GM18519 (cell line): Measurements from ENCODE around the gene PBRM1.

ENCODE experiments used
- ATAC-seq: cut with Tn5 transposase; IDR thresholded peaks from one replicate; pipeline ENCODE4 v1.9.1; 2021; ENCODE audit warnings: mild to moderate bottlenecking, moderate library complexity; ENCODE audit not compliant: unreplicated experiment, low FRiP score

PBRM1 gene

DNA sequence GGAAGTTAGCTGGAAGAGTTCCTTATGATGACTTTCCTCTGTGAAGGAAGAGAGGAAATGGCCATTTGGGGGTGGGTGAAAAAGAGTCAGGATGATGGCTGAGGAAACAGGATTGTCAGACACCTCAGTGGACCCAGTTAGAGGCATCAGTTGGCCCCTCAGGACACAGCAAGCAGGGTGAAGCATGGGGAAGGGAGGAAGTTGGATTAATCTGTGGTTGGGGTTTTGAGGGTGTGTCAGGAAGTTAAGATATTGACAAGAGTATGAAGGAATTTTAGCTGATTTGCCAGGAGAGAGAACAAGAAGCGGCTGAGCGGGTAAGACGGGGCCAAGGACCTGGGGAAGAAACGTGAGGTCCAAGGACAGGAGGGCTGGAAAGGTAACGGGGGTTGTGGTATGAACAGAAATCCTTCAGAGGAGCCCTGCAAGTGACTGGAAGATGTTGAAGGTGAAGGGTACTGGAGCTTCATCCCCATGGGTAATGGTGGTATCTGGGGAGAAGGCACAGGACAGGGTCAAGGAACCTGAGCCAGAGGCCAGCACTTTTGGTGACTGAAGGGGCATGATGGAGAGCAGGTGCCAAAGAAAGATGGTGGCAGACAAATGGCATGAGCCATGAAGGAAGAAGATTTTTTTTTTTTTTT, 146.6 kb downstream of the PBRM1 start:
- ATAC-seq = no peak

DNA sequence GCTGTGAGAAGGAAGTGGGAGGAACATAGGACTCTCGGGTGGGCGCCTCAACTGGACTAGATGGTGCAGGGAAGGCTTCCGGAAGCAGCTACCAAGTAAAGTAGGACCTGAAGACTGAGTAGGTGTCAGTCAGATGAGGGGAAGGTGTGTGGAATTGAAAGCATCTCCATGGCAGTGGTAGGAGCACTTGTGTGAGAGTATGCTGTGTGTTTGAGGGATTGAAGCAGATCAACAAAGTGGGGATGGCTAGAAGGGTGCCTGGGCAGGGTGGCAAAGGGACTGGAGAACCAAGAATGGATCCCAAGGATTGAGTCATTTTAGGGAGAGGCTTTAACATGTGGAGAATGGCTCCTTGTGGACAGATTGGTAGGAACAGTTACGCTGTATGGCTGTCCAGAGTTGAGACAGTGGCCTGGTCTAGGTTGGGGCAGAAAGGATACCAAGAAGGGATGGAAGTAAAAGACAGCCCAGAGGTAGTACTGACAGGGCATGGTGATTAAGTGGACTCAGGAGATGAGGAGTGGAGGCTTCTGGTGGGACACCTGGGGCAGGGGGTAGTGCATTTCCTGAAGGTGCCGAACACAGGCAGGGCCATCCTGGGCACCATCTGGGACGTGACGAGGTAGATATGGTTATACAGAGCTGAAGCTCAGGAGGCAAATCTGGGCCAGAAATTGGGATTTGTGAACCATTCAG, 147.8 kb downstream of the PBRM1 start:
- ATAC-seq = no peak

DNA sequence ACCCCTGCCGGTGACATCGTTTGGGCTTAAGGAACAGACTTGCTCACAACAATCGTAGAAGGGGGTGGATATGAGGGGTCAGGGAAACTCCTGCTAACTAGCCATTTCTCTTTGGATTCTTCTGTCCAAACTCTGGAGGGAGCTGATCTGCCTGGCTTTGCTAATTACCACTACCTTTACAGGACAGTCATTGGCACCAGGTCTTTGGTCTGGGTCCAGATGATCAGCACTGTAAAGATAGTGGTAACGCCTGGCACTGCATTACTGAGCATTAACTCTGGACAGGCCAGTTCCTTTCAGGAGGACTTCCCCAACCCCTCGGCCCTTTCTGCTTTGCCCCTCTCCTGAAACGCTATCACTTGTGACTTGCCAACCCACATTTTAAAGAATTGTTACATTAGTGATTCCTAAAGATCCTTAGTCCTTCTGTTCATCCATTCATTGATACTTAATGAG, 148.5 kb downstream of the PBRM1 start:
- ATAC-seq = no peak

DNA sequence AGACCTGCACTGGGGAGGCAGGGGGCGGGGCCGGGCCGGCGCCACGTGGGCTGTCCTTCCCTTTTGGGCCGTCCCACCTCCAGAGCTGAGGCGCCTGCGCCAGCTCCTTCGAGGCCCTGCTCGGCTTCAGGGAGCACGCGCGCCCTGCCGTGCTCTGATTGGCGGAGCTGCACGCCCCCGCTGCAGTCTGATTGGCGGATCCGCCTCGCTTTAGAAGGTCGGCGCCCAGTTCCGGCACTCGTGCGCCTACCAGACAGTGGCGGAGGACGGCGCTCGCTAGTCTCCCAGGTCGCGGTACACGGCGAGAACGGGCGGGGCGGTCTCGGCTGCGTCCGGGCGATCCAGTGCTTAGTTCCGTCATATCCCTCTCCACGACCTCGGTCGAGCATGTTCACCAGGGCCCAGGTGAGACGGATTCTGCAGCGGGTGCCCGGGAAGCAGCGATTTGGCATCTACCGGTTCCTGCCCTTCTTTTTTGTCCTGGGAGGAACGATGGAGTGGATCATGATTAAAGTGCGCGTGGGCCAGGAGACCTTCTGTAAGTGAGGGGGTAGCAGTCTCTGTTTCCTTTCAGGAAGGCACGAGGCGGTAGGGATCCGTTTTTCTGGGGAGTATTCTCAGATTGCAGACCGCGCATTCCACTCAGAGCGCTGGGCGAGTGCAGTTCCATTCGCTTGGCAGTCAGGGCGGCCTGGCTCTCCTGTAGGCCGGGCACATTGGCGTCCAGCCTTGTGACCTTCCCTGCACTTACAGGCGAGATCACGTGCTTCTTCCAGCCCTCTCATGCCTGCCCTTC, 149.1 kb downstream of the PBRM1 start, which contains the start of gene UQCC5:
TSS of gene UQCC5 (plus strand) at position 237 of the 796 bp plus-strand sequence. CDS start at position 388, 151 bp downstream.
- ATAC-seq = peak; percentile 75

DNA sequence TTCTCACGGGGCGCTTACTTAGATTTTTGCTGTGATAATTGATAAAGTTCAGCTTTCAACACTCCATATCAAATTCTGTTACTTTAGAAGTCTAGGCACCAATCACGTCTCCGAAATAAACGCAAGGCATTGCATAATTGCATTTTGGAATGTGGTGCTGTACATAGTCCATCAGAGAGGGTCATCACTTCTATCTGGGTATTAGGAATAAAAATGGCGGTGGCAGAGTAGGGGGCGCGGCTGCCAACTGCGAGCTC, 149.7 kb downstream of the PBRM1 start:
- ATAC-seq = no peak

DNA sequence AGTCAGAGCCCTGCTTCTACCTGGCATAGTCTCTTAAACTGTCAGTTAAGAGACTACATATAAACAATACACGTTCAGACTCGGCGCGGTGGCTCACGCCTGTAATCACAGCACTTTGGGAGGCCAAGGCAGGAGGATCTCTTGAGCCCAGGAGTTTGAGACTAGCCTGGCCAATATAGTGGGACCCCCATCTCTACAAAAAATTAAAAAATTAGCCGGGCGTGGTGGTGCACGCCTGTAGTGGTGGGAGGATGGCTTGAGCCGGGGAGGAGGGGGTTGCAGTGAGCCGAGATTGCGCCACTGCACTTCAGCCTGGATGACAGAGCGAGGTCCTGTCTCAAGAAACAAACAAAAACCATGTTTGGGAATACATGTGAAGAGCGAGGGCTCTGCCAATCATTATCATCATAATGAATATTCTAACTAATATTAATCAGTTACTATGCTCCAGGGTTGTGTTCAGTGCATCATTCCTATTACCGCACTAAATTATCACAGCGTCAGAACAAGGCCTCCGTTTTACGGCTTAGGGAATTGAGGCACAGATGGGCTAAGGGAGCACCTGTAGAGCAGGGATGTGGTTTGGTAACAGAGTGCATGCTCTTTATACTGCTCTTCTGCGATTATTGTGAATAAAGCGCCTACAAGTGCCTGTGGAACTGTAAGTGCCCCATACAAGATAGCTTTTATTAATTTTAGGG, 150.2 kb downstream of the PBRM1 start:
- ATAC-seq = no peak

DNA sequence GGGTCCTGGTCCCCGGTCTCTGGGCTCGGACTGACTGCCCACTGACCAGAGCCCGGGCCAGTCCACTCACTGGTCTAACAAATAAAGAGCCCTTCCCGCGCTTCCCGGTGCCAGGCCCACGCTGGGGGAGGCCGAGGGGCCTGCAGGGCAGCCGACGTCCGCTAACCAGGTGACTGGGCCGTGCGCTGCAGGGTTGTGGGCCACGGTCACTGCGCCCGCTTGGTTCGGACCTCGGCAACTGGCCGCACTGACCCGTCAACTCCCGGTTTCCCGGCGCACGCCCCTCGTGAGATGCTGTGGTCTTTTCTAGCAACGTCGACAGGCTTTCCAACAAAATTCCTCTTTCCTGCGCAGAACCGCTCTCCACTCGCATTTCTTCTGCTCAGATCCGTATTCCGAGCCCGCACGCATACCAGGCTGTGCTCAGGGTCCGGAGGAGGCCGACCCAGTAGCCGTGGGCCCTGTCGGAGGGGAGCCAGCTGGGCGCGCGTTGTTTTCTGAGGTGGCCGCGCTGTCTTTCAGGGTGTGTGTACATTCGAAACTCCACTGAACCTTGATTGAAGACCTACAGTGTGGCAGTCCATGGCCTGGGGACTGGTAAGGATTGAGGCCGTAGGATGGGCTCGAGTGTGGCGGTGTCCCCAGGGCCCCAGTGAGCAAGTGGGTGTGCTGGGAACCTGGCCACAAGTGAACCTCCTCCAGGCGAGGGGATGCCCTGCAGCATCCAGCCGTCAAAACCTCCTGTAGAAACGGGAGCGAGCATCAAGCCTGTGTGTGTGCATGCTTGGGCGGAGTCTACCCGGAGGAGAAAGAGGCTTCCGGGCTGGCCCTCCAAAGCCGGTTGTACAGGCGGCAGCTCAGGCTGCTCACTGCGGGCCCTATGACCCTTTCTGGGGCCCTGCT, 151.2 kb downstream of the PBRM1 start:
- ATAC-seq = no peak

DNA sequence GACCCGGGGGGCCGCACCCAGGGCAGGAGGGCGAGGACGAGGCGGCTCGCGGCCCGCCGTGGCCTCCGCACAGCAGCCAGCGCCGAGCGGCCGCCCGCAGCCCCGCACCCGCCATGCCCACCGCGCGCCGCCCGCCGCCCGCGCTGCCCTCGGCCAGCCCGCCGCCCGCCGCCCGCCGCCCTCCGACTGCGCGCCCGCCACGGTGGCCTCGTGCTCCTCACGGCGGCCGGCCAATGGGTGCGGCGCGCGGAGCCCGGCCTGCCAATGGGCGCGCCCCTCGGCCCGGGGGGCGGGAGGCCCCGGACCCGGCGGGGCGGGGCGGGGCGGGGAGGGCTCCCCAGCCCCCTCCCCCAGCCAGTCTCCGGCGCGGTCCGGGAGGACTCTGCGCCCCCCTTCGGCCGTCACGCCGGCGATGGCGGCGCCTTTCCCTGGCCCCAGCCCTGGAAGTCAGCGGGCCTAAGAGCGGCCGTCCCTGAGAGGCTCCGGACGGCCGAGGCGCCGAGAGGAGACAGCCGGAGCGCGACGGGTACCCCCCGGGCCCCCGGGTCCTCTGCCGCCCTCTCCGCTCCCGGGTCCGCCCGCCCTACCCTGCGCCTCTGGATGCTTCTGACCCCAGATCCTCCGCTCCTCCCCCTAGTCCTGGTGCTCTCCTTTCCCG, 152.0 kb downstream of the PBRM1 start, which contains the start of gene NT5DC2:
TSS of gene NT5DC2 (minus strand) at position 235 of the 658 bp plus-strand sequence. CDS start at position 115, 120 bp downstream.
- no peak for ATAC-seq

DNA sequence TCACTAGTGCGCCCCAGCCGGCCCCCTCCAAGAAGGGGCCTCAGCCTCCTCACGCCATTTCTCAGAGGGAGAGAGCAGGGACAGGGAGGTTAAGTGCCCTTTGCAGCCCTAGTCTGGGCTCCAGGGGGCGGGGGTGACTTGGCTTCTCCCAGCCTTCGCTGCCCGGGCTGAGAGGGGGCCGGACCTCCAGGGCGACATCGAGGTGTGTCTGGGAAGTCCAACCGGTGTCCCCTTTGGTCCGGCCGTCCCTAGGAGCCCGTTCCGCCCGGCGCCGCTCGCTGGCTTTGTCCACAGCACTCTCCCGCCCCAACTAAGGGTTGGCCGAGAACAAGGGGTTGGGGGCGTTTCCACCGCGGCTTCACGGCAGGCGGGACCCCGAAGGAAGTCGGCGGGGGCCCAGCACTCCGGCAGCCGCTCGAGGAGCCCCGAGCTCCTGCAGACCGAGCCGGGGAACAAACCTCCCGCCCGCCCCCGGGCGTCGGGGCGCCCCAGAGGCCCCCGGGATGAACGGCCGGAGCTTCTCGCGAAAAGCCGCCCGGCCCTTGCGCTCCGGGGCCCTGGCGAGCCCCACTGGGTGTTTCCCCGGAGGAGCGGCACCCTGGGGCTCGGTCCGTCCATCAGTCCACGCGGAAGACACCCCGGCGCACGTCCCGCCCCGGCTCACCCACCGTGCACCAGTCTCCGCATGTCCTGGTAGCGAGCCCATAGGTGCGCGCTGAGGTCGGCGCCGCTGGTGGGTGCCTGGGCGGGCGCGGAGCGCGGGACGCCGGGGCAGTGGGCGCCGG, 152.7 kb downstream of the PBRM1 start:
- no peak for ATAC-seq

DNA sequence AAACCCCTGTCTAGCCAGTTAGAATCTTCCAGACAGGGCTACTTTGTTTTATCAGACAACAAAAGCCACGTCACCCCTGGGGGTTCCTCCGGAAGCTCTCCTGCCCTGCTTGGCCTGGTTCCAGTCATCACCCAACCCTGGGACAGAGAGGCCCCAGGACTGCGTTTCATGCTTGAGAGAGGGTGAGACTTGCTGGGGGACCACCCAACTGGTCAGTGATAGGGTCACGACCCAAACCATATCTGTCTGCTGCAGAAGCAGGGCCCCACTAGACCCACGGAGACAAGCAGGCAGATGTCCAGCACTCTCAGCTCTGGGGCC, 153.2 kb downstream of the PBRM1 start:
- no peak for ATAC-seq

DNA sequence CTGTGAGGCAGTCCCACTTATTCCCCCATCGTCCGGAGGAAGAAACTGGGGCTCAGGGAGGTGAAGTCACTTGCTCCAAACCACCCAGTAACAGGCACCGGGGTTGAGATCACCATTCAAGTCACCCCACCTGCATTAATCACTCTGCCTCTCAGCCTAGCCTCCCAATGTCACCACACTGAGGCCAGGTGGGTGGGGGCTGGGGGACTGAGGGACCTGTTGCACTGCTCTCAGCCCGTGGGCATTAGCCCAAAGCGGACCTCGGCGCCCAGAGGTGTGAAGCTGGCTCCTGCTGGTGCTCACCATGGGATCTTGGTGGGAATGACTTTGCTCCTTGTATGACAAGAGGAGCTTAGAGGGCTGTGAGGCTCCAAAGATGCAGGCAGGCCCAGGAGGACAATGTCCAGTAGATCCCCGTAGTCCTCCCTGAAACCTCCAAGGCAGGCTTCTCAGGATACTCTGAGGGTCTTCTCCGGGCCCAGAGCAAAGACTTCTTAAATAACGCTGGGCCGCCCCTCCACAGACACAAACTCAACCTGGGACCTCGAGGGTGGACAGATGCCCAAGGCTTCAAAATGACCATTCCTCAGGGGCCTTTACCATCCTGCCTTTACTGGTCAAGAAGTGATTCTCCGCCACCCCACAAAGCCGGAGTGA, 153.7 kb downstream of the PBRM1 start:
- ATAC-seq = no peak

DNA sequence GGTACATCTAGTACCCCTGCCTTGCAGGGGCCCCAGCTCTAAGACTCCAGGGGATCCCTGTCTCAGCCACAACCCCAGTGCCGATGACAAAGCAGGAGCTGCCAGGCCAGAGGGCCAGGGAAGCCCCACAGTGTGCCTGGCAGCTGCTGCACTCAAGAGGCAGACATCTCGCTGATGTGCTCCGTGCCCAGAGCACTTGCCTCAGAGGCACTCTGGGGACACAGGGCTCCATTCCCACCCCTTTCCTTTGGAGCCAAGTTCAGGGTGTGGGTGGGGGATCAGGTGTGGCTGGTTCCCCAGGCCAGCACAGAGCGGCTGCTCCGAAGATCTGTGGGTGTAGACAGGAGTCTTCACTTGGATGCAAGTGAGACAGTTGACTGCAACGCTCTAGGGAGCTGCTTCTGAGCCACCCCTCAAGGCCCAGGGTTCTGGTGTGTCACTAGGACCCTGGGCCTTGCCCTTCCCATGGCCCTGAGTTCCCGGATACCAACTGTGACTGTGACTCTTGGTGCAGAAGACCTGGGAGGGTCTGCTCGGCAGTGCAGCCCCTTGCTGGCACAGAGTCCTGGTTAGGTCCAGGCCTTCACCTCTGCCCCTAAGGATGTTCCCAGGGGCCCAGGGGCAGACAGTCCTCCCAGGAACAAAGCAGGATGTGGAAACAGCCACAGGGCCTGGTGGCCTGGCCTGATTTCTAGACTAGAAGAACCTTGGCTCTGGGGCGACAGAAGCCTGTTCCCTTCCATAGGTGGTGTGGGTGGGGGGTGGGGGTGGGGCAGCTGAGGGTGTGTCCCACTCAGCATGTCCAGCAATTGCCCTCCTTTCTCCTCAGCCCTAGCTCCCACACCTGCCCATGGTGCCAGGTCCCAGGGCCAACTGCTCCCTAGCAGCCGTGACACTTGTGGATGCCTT, 154.5 kb downstream of the PBRM1 start:
- no peak for ATAC-seq

DNA sequence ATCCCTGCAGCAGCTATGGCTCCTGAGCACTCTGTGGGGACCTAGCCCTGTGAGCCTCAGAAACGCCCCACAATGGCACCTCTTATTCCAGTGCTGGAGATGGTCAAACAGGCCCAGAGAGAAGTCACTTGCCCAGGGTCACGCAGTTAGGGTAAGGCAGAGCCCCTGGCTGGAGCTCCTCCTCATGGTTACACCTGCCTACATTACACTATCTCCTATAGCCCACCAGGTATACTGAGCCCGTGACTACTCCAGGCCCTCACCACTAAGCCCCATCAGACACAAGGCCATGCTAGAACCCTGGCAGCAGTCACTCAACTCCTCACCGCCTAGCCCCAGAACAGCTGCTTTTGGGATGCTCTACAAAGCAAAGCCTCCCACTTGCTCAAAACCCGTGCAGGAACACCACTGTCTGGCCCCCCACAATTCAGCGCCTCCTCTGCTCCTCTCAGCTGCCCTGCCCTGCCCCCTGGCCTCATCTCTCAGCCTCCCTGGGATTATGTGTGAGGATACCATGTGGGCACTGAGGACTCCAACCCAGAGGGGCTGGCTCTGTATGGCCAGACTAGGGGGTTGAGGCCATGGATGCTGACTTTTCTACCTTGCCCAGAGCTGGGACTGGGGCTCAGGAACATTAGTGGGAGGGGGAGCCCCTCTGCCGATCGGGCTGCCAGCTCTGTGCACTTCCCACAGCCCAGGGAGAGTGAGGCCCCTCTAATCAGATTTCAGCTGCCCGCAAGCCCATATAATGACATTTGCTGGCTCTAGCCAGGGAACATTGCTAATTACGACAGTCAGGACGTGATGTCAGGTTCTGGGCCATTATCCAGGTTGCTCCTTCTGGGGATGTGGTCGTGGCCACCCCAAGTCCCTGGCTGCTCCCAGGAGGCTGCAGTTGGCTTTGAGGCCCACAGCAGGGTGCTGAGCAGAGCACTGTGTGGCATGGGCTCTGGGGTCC, 156.1 kb downstream of the PBRM1 start:
- ATAC-seq = no peak

DNA sequence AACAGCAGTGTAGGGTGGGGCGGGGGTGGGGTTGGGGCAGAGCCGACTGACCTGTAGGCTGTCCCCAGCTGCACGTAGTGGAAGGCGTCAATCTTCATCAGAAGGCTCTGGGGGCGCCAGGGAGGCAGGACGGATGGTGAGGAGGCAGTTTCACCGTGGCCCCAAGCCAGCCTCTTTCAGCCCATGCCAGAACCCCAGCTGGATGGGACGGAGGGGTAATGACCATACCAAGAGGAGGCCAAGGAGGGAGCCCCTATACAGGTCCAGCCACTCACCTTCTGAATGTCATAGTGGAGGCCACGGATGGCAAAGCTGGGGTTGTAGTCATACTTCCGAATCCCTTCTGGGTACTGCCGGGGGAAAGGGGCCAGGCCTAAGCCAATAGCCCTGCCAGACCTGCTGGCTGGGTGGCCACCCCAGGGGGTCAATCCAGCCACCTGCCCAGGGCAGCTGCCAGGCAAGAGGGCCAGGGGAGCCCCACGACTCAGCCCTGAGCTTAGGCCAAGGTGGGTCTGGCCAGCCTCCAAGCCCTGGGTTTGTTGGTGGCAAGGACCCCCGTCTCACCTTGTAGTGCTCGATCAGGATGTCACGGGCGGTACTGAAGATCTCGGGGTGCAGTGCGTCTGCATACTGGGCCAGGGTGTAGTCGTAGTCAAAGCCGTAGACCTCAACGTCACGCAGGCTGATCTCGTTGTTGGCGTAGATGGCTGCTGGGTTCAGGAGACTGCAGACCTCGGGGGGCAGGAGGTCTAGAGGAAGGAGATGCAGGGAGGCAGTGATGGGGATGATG, 156.9 kb downstream of the PBRM1 start:
- ATAC-seq = no peak
